K562 (cell line): Measurements from ENCODE around the gene PTOV1. TPM values are rescaled to one million over a fixed set of nuclear protein-coding genes. Genes with fewer than 3 reads are reported as not detected.

ENCODE experiments used
- BMI1 ChIP-seq: fragments of 150-350 bp; IDR thresholded peaks from 2 replicates; pipeline ENCODE4 v1.6.1; 2014; ENCODE audit warnings: low read length
- DDX20 ChIP-seq: fragments of 450-650 bp; IDR thresholded peaks from 2 replicates; pipeline ENCODE4 v1.6.1; 2016; ENCODE audit warnings: missing genetic modification characterization, low read depth, mild to moderate bottlenecking, missing compliant biosample characterization, moderate library complexity
- ELF1 ChIP-seq: fragments of 200-800 bp; sonication (Bioruptor generic); IDR thresholded peaks from 2 replicates; pipeline ENCODE4 v1.6.1; 2016; ENCODE audit warnings: missing genetic modification characterization, missing compliant biosample characterization
- FOXM1 ChIP-seq, 2 experiments: fragments of 450-650 bp in 1 of 2; sonication (generic) in 1 of 2; formaldehyde crosslinking in 1 of 2; IDR thresholded peaks; 2 replicates each; pipeline versions ENCODE4 v1.6.1 to v1.9.0; 2017 to 2022; ENCODE audit warnings: low read depth in 2 of 2, mild to moderate bottlenecking in 2 of 2, missing genetic modification reagents in 1 of 2, moderate library complexity in 1 of 2
- HSF4 ChIP-seq: fragments of 250-450 bp; sonication (Bioruptor Pico); IDR thresholded peaks from 2 replicates; pipeline ENCODE4 v2.1.2; 2022; ENCODE audit warnings: mild to moderate bottlenecking, moderate library complexity, borderline replicate concordance
- LARP7 ChIP-seq: fragments of 450-650 bp; IDR thresholded peaks from 2 replicates; pipeline ENCODE4 v1.6.1; 2016
- NFRKB ChIP-seq: fragments of 450-650 bp; IDR thresholded peaks from 2 replicates; pipeline ENCODE4 v1.6.1; 2016; ENCODE audit warnings: low read depth
- NR2C2 ChIP-seq, 2 experiments: fragments of 200-800 bp in 1 of 2; sonication (Bioruptor generic) in 1 of 2; sonication (generic) in 1 of 2; formaldehyde crosslinking in 1 of 2; IDR thresholded peaks; 2 replicates each; pipeline versions ENCODE4 v1.6.1 to v1.8.0; 2016 to 2022; ENCODE audit warnings: mild to moderate bottlenecking in 1 of 2, missing compliant biosample characterization in 1 of 2, missing genetic modification characterization in 1 of 2, missing genetic modification reagents in 1 of 2
- RCOR1 ChIP-seq, 2 experiments: IDR thresholded peaks; 2 replicates each; pipeline ENCODE4 v1.6.1; 2012; ENCODE audit warnings: low read depth in 2 of 2, low read length in 2 of 2, borderline replicate concordance in 1 of 2, improper control_type of control experiment in 1 of 2
- TAF1 ChIP-seq: IDR thresholded peaks from 2 replicates; pipeline ENCODE4 v1.6.1; 2011; ENCODE audit warnings: mild to moderate bottlenecking, low read length, moderate library complexity; ENCODE audit not compliant: insufficient read depth, control insufficient read depth, severe bottlenecking; ENCODE audit errors: extremely low read depth
- ZNF143 ChIP-seq: sonication (generic); formaldehyde crosslinking; IDR thresholded peaks from 2 replicates; pipeline ENCODE4 v1.9.0; 2022; ENCODE audit warnings: mild to moderate bottlenecking, missing genetic modification reagents
- ZNF311 ChIP-seq: fragments of 250-450 bp; sonication (Bioruptor Pico); IDR thresholded peaks from 2 replicates; pipeline ENCODE4 v1.4.0; 2020; ENCODE audit warnings: mild to moderate bottlenecking, moderate library complexity
- ZNF444 ChIP-seq: fragments of 250-450 bp; sonication (Bioruptor Pico); IDR thresholded peaks from 2 replicates; pipeline ENCODE4 v1.4.0; 2020; ENCODE audit warnings: mild to moderate bottlenecking, moderate library complexity
- polyA plus RNA-seq, 8 experiments: library from polyadenylated mRNA; depleted of rRNA in 4 of 8; stranded (reverse) in 5 of 8; unstranded in 3 of 8; fragments of >200 nt; fragmentation: Nextera tagmentation in 2 of 8; fragmentation: Illumina TruSeq in 1 of 8; extraction: Ambion mirVana in 2 of 8; extraction: Trizol in 1 of 8; gene quantifications; 2 replicates each; pipeline versions ENCODE4 v1.2.1 to v1.2.3, GENCODE V29; 2011 to 2014; ENCODE audit warnings: inconsistent platforms in 1 of 8, missing spikeins in 1 of 8
- total RNA-seq, 7 experiments: library from RNA; depleted of rRNA in 6 of 7; stranded (reverse); fragments of >200 nt in 6 of 7; fragmentation: Illumina TruSeq in 2 of 7; extraction: Trizol in 2 of 7; gene quantifications; 2 replicates each; pipeline versions ENCODE4 v1.2.1 to v1.2.3, GENCODE V29; 2011 to 2021; ENCODE audit warnings: low replicate concordance in 1 of 7
- TF ChIP-seq, protein P1 (sequence below): fragments of 200-600 bp; sonication (generic); IDR thresholded peaks from one replicate; pipeline ENCODE4 v1.6.1; 2012; ENCODE audit warnings: mild to moderate bottlenecking, low read depth, low read length, inconsistent platforms
- TF ChIP-seq, protein P2 (sequence below): fragments of 200-400 bp; formaldehyde crosslinking; IDR thresholded peaks from 2 replicates; pipeline ENCODE4 v1.6.1; 2017; ENCODE audit warnings: mild to moderate bottlenecking, low read depth, low read length, moderate library complexity

The PTOV1 gene
- total and polyA plus RNA-seq, 9 of the 15 experiments (the other 6 are each of a cell fraction or from before 2014, with no cell fraction given), result 4.9 to 169 (median 43.5) TPM

DNA sequence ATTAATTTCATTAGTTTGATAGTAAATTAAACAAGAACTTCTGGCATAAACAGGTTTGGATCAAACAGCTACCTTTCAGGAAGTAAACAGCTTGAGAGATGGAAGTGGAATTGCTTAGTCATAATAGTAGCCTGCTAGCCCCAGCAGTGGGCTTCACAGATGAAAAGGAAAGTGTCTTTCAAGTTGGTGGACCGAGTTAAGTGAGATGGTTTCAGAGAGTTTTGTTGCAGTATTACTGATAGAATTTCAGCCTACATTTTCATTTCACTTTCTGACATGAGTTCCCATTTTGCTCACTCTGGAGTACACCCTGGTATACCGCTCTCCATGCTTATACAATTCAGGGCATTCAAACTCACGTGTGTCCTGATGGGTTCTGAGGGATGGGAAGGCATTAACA lies 2.0 kb upstream of the PTOV1 start (continued):
- no peak for TF ChIP-seq FOXM1 (IDR thresholded peaks at IDR 0.05; ENCODE audit: low read depth)
- no peak for TF ChIP-seq FOXM1 (CRISPR knock-in tag; IDR thresholded peaks at IDR 0.05; ENCODE audit: low read depth)
- TF ChIP-seq LARP7, result no peak
- TF ChIP-seq NFRKB, result no peak
- no peak for TF ChIP-seq RCOR1 (IDR thresholded peaks at IDR 0.05; ENCODE audit: borderline replicate concordance in 1 of 2, low read depth in 2 of 2, low read length in 2 of 2)
- no peak for TF ChIP-seq HSF4 (CRISPR knock-in tag)
- TF ChIP-seq, protein P1, sequence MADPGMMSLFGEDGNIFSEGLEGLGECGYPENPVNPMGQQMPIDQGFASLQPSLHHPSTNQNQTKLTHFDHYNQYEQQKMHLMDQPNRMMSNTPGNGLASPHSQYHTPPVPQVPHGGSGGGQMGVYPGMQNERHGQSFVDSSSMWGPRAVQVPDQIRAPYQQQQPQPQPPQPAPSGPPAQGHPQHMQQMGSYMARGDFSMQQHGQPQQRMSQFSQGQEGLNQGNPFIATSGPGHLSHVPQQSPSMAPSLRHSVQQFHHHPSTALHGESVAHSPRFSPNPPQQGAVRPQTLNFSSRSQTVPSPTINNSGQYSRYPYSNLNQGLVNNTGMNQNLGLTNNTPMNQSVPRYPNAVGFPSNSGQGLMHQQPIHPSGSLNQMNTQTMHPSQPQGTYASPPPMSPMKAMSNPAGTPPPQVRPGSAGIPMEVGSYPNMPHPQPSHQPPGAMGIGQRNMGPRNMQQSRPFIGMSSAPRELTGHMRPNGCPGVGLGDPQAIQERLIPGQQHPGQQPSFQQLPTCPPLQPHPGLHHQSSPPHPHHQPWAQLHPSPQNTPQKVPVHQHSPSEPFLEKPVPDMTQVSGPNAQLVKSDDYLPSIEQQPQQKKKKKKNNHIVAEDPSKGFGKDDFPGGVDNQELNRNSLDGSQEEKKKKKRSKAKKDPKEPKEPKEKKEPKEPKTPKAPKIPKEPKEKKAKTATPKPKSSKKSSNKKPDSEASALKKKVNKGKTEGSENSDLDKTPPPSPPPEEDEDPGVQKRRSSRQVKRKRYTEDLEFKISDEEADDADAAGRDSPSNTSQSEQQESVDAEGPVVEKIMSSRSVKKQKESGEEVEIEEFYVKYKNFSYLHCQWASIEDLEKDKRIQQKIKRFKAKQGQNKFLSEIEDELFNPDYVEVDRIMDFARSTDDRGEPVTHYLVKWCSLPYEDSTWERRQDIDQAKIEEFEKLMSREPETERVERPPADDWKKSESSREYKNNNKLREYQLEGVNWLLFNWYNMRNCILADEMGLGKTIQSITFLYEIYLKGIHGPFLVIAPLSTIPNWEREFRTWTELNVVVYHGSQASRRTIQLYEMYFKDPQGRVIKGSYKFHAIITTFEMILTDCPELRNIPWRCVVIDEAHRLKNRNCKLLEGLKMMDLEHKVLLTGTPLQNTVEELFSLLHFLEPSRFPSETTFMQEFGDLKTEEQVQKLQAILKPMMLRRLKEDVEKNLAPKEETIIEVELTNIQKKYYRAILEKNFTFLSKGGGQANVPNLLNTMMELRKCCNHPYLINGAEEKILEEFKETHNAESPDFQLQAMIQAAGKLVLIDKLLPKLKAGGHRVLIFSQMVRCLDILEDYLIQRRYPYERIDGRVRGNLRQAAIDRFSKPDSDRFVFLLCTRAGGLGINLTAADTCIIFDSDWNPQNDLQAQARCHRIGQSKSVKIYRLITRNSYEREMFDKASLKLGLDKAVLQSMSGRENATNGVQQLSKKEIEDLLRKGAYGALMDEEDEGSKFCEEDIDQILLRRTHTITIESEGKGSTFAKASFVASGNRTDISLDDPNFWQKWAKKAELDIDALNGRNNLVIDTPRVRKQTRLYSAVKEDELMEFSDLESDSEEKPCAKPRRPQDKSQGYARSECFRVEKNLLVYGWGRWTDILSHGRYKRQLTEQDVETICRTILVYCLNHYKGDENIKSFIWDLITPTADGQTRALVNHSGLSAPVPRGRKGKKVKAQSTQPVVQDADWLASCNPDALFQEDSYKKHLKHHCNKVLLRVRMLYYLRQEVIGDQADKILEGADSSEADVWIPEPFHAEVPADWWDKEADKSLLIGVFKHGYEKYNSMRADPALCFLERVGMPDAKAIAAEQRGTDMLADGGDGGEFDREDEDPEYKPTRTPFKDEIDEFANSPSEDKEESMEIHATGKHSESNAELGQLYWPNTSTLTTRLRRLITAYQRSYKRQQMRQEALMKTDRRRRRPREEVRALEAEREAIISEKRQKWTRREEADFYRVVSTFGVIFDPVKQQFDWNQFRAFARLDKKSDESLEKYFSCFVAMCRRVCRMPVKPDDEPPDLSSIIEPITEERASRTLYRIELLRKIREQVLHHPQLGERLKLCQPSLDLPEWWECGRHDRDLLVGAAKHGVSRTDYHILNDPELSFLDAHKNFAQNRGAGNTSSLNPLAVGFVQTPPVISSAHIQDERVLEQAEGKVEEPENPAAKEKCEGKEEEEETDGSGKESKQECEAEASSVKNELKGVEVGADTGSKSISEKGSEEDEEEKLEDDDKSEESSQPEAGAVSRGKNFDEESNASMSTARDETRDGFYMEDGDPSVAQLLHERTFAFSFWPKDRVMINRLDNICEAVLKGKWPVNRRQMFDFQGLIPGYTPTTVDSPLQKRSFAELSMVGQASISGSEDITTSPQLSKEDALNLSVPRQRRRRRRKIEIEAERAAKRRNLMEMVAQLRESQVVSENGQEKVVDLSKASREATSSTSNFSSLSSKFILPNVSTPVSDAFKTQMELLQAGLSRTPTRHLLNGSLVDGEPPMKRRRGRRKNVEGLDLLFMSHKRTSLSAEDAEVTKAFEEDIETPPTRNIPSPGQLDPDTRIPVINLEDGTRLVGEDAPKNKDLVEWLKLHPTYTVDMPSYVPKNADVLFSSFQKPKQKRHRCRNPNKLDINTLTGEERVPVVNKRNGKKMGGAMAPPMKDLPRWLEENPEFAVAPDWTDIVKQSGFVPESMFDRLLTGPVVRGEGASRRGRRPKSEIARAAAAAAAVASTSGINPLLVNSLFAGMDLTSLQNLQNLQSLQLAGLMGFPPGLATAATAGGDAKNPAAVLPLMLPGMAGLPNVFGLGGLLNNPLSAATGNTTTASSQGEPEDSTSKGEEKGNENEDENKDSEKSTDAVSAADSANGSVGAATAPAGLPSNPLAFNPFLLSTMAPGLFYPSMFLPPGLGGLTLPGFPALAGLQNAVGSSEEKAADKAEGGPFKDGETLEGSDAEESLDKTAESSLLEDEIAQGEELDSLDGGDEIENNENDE, result no peak
- peak; percentile 44; the same call in 1 of the 2 replicates for TF ChIP-seq ELF1 (tag)
- no peak for TF ChIP-seq TAF1
- no peak for TF ChIP-seq ZNF444 (CRISPR knock-in tag)
- TF ChIP-seq, protein P2, sequence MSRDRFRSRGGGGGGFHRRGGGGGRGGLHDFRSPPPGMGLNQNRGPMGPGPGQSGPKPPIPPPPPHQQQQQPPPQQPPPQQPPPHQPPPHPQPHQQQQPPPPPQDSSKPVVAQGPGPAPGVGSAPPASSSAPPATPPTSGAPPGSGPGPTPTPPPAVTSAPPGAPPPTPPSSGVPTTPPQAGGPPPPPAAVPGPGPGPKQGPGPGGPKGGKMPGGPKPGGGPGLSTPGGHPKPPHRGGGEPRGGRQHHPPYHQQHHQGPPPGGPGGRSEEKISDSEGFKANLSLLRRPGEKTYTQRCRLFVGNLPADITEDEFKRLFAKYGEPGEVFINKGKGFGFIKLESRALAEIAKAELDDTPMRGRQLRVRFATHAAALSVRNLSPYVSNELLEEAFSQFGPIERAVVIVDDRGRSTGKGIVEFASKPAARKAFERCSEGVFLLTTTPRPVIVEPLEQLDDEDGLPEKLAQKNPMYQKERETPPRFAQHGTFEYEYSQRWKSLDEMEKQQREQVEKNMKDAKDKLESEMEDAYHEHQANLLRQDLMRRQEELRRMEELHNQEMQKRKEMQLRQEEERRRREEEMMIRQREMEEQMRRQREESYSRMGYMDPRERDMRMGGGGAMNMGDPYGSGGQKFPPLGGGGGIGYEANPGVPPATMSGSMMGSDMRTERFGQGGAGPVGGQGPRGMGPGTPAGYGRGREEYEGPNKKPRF, result no peak
- TF ChIP-seq ZNF311 (CRISPR knock-in tag), result no peak
- TF ChIP-seq DDX20 (tag), result no peak
- TF ChIP-seq ZNF143 (CRISPR knock-in tag), result no peak
- TF ChIP-seq BMI1, result no peak
- TF ChIP-seq NR2C2 (CRISPR knock-in tag; IDR thresholded peaks at IDR 0.05), result no peak
- TF ChIP-seq NR2C2 (tag; IDR thresholded peaks at IDR 0.05), result no peak
